Measurements from ENCODE around the gene DNAI1.
A peak's percentile ranks its signal among the peaks of the same experiment; 100 is the strongest.

DNAI1 gene

DNA sequence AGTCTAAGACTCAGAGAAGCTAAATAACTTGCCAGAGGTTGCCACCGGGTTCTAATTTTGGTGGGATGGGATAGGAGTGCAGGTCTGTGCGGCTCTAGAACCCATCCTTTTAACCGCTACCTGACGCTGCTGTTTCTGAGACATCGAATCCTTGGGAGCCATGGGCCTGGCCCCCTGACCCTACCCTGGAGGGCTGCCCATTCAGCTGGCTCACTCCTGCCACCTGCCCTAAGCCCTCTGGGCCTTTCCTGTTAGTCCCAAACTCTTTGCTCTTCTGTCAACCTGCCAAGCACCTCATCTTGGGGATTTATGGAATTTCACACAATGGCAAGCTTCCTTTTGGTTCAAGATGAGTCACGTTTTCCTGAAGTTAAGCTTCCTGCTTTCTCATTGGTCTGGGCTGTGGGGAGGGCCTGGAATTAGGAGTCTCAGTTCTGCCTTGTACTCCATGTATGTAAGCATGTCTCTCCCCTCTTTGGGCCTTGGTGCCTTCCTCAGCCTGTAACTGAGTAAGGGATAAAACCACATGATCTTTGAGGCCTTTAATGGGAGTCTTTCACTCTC, 37.6 kb downstream of the DNAI1 start:
- no peak for DNase-seq (ENCODE audit: low read depth, low spot score)

DNA sequence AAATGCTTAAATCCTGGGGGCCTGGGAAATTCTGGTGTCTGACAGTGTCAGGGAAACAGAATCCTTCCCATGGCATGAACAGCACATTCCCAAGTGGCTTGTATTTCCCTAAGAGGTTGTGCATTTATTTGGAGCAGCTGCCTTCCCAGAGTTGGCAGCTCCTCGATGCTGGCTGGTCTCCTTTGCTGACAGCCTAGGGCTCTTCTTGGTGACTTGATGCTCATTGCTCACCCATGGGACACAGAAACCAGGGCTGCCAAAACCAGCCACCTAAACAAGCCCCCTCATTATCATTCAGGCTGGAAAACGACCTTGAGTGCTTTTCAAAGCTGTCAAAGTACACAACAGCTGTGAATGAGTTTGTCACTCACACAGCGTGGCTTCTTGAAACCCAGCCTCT, 39.9 kb downstream of the DNAI1 start:
- DNase-seq (ENCODE audit: low read depth, low spot score) = no peak
- TF ChIP-seq, protein P1, sequence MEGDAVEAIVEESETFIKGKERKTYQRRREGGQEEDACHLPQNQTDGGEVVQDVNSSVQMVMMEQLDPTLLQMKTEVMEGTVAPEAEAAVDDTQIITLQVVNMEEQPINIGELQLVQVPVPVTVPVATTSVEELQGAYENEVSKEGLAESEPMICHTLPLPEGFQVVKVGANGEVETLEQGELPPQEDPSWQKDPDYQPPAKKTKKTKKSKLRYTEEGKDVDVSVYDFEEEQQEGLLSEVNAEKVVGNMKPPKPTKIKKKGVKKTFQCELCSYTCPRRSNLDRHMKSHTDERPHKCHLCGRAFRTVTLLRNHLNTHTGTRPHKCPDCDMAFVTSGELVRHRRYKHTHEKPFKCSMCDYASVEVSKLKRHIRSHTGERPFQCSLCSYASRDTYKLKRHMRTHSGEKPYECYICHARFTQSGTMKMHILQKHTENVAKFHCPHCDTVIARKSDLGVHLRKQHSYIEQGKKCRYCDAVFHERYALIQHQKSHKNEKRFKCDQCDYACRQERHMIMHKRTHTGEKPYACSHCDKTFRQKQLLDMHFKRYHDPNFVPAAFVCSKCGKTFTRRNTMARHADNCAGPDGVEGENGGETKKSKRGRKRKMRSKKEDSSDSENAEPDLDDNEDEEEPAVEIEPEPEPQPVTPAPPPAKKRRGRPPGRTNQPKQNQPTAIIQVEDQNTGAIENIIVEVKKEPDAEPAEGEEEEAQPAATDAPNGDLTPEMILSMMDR (IDR thresholded peaks at IDR 0.05; ENCODE audit: low read depth, low read length) = no peak
- in situ Hi-C loops (cut with HindIII; ENCODE audit: low sequenced_read_pairs) = no loop called here
- no peak overlapping the region for H3K4me3 ChIP-seq (ENCODE audit: low read depth, low read length)

More for the DNA sequence above, 37.6 kb downstream of the DNAI1 start:
- TF ChIP-seq, protein P1 (IDR thresholded peaks at IDR 0.05; ENCODE audit: low read depth, low read length) = no peak
- H3K4me3 ChIP-seq (ENCODE audit: low read depth, low read length) = no peak overlapping the region
- in situ Hi-C loops (cut with HindIII; ENCODE audit: low sequenced_read_pairs) = no loop called here

DNA sequence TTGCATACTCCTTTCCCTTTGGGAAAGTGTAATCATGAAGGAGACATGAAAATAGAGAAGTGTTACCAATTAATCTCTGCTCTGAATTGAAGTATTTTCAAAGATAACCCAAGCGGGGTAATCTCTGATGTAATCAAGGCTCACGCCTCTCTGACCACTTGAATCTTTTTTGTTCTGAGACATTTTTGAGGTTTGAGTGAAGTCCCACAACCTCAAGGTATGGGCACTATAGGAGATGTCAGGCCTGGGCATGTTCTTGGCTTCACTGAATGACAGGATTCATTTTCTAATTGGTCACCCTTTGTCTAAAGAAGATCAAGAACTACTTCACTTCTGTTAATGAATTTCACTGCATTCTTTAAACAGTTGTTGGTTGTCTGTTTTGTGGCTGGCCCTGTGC, 40.5 kb downstream of the DNAI1 start:
- in situ Hi-C loops (cut with HindIII; ENCODE audit: low sequenced_read_pairs) = no loop called here
- TF ChIP-seq, protein P1 (IDR thresholded peaks at IDR 0.05; ENCODE audit: low read depth, low read length) = no peak

DNA sequence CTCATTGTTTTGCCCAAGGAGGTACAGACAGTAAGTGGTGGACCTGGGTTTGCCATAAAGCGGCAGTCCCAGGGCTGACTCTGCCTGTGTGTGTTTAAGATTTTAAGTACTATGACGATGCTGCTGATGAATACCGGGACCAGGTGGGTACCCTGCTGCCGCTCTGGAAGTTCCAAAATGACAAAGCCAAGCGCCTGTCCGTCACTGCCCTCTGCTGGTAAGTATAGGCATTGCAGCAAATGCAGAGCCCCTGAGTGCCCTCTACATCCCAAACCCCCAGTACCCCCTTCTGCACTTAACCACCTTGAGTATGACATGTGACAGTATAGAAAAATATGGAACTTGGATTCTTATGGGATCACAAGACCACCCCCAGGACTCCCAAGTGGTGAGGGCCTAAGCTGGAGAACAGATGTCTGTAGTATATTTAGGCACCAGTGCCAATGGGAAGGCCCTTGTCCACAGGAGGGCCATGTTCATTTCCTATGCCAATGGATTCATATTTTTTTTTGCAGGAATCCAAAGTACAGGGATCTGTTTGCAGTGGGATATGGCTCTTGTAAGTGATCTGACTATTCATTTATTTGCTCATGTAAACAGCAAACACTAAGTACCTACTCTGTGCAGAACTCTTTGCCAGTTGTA, 42.1 kb downstream of the DNAI1 start:
- H3K4me3 ChIP-seq (ENCODE audit: low read depth, low read length) = no peak overlapping the region
- DNase-seq (ENCODE audit: low read depth, low spot score) = peak; percentile 19
- TF ChIP-seq, protein P1 (IDR thresholded peaks at IDR 0.05; ENCODE audit: low read depth, low read length) = peak; percentile 99
- in situ Hi-C loops (cut with HindIII; ENCODE audit: low sequenced_read_pairs) = loop anchor here (10.0 kb wide), 1 partner anchor 74 kb away; no protein-coding TSS in a partner anchor

More for the DNA sequence above, 40.5 kb downstream of the DNAI1 start:
- no peak overlapping the region for H3K4me3 ChIP-seq (ENCODE audit: low read depth, low read length)
- DNase-seq (ENCODE audit: low read depth, low spot score) = no peak

DNA sequence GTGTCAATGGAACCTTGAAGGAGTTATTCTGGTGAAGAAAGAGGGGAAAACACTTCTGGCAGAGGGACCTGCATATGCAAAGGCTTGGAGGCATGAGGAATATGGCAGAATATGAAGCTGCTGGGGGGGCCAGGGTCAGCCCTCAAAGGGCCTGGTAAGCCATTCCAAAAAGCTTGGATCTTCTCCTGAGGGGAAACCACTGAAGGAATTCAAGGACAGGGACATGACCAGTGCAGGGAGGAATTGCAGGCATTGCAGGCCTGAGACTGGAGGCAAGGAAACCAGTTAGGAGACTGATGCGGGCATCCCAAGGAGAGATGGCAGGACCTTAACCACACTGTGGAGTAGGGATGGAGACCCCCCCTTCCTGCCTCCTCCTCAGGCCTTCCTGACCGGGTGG, 42.8 kb downstream of the DNAI1 start:
- TF ChIP-seq, protein P1 (IDR thresholded peaks at IDR 0.05; ENCODE audit: low read depth, low read length) = no peak
- H3K4me3 ChIP-seq (ENCODE audit: low read depth, low read length) = no peak overlapping the region
- in situ Hi-C loops (cut with HindIII; ENCODE audit: low sequenced_read_pairs) = loop anchor here (10.0 kb wide), 1 partner anchor 73 kb away; no protein-coding TSS in a partner anchor
- DNase-seq (ENCODE audit: low read depth, low spot score) = no peak

DNA sequence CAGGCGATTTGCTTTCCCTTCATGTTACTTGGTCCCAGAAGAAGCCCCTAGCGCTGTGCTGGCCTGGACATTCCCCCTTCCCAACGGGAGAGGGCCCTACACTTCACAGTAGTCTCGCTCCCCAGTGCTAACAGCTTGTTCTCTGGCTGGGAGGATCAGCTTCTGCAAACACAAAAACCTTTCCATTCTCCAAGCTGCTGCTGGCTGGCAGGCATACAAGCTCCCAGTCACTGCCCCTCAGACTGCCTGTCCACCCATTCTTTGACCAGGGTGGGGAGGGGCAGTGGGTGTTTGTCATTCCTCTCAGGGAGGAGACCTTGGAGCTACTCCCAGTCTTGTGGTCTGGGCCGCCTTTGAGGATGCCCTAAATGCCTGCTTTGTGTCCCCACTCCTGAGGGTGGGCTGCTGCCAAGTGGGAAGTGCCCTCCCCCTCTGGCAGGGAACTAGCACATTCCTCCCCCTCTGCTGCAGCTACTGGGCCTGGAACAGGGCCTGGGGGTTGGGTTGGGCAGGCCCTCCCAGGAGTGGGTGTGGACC, 43.4 kb downstream of the DNAI1 start:
- TF ChIP-seq, protein P1 (IDR thresholded peaks at IDR 0.05; ENCODE audit: low read depth, low read length) = peak; percentile 53
- in situ Hi-C loops (cut with HindIII; ENCODE audit: low sequenced_read_pairs) = loop anchor here (10.0 kb wide), 1 partner anchor 73 kb away; no protein-coding TSS in a partner anchor
- DNase-seq (ENCODE audit: low read depth, low spot score) = peak; percentile 75
- H3K4me3 ChIP-seq (ENCODE audit: low read depth, low read length) = no peak overlapping the region
